Transverse colon (tissue), 4 donors: ENCODE data around the gene OAS2.

Experiments used
- CTCF ChIP-seq, 5 experiments: fragments of 200-600 bp in 3 of 5; fragments of 450-650 bp in 2 of 5; sonication (generic) in 3 of 5; IDR thresholded peaks; 1 replicate in 2 of 5; 2 replicates in 3 of 5; pipeline ENCODE4 v1.5.1; 2016 to 2017; ENCODE audit warnings: antibody characterized with exemption in 5 of 5, inconsistent platforms in 3 of 5, mild to moderate bottlenecking in 2 of 5, moderate library complexity in 1 of 5
- EP300 ChIP-seq: sonication (generic); formaldehyde crosslinking; IDR thresholded peaks from one replicate; pipeline ENCODE4 v1.6.1; 2017; ENCODE audit warnings: antibody characterized with exemption, low read depth
- POLR2A ChIP-seq: fragments of 450-650 bp; IDR thresholded peaks from one replicate; pipeline ENCODE4 v1.6.1; 2016; ENCODE audit warnings: antibody characterized with exemption, mild to moderate bottlenecking, moderate library complexity
- POLR2AphosphoS5 ChIP-seq, 3 donors: sonication (generic); formaldehyde crosslinking; IDR thresholded peaks; one replicate each; pipeline ENCODE4 v1.6.1; 2016; ENCODE audit warnings: antibody characterized with exemption in 3 of 3

GRCh38 chr12:113051759-113052158, 73.4 kb downstream of the OAS2 start:
- no peak for TF ChIP-seq CTCF (IDR thresholded peaks at IDR 0.05)
- TF ChIP-seq POLR2A = no peak
- no peak for TF ChIP-seq POLR2AphosphoS5 (IDR thresholded peaks at IDR 0.05)
- TF ChIP-seq EP300 = no peak
